HepG2 (cell line): ENCODE data around the gene CD99L2. TPM values are rescaled to one million over a fixed set of nuclear protein-coding genes. Genes with fewer than 3 reads are reported as not detected.

Source experiments
- ATAC-seq: fragments of 200-7000 bp; cut with Tn5 transposase; 3 replicates; pipeline ENCODE4 v1.9.1; 2020; ENCODE audit warnings: mild to moderate bottlenecking, moderate library complexity
- BruUV-seq: library from RNA; stranded (reverse); fragments of 400-500 nt; replicated peaks from 2 replicates; lab custom pipeline; 2021; lab: Mats Ljungman, UMichigan
- CTCF ChIA-PET: fragments of 300-600 bp; formaldehyde crosslinking; extraction: SDS; loops from one replicate; lab custom pipeline; 2021; ENCODE audit warnings: low total read pairs, inconsistent platforms, low intra/inter-chr PET ratio; lab: Yijun Ruan, JAX
- POLR2A ChIA-PET: fragments of 350-600 bp; sonication (Branson Sonifier 250); formaldehyde crosslinking; loops from one replicate; lab custom pipeline; 2020; ENCODE audit warnings: antibody characterized with exemption, inconsistent platforms; lab: Yijun Ruan, JAX
- DNase-seq: peaks from one replicate; pipeline ENCODE4 v3.0.0-alpha.2; 2015; ENCODE audit warnings: low spot score
- FAIRE-seq: peaks from 3 replicates; lab custom pipeline; 2011; peaks lifted over from hg19 to GRCh38; lab: Jason Lieb, UNC
- H2AFZ ChIP-seq: one replicate; pipeline ENCODE4 v1.6.1; 2011; ENCODE audit warnings: low read length, inconsistent platforms
- H3K27ac ChIP-seq: fragments of 300-600 bp; 3 replicates; pipeline ENCODE4 v1.8.0; 2011; ENCODE audit warnings: mixed run types, mild to moderate bottlenecking, mixed read lengths, low read length, inconsistent platforms; ENCODE audit not compliant: insufficient read depth; ENCODE audit errors: extremely low read length
- H3K27me3 ChIP-seq, 2 experiments: fragments of 200-600 bp in 1 of 2; 2 replicates in 1 of 2; 3 replicates in 1 of 2; pipeline versions ENCODE4 v1.6.0 to v1.8.0; 2011; ENCODE audit warnings: low read length in 2 of 2, mild to moderate bottlenecking in 2 of 2, moderate library complexity in 2 of 2, inconsistent platforms in 1 of 2; ENCODE audit not compliant: insufficient read depth in 2 of 2, control insufficient read depth in 1 of 2
- H3K36me3 ChIP-seq, 2 experiments: fragments of 200-600 bp in 1 of 2; replicated peaks in 1 of 2; 2 replicates in 1 of 2; 3 replicates in 1 of 2; pipeline versions ENCODE4 v1.5.1 to v1.8.0; 2011; ENCODE audit warnings: low read length in 2 of 2, inconsistent platforms in 1 of 2; ENCODE audit not compliant: insufficient read depth in 2 of 2, control insufficient read depth in 1 of 2
- H3K4me1 ChIP-seq: 2 replicates; pipeline ENCODE4 v1.5.1; 2012; ENCODE audit warnings: low read length, inconsistent platforms; ENCODE audit not compliant: insufficient read depth
- H3K4me2 ChIP-seq: 2 replicates; pipeline ENCODE4 v1.6.0; 2011; ENCODE audit warnings: low read depth, low read length, inconsistent platforms
- H3K4me3 ChIP-seq, 3 experiments: fragments of 200-600 bp in 1 of 3; sonication (generic), shearing (Covaris generic) in 1 of 3; replicated peaks in 1 of 3; 2 replicates each; pipeline ENCODE4 v1.5.1; 2011 to 2016; ENCODE audit warnings: low read length in 3 of 3, inconsistent platforms in 2 of 3, low read depth in 2 of 3, mild to moderate bottlenecking in 2 of 3, control low read depth in 1 of 3, mixed read lengths in 1 of 3; ENCODE audit not compliant: insufficient read depth in 1 of 3
- H3K79me2 ChIP-seq: one replicate; pipeline ENCODE4 v1.6.1; 2011; ENCODE audit warnings: low read length, inconsistent platforms; ENCODE audit not compliant: insufficient read depth
- H3K9ac ChIP-seq: 2 replicates; pipeline ENCODE4 v1.6.0; 2011; ENCODE audit warnings: mild to moderate bottlenecking, low read depth, low read length, inconsistent platforms; ENCODE audit not compliant: insufficient read depth
- H3K9me3 ChIP-seq: 2 replicates; pipeline ENCODE4 v1.5.1; 2012; ENCODE audit warnings: mild to moderate bottlenecking, low read length
- H4K20me1 ChIP-seq: 2 replicates; pipeline ENCODE4 v1.6.0; 2011; ENCODE audit warnings: inconsistent platforms, mild to moderate bottlenecking, low read length, moderate library complexity; ENCODE audit not compliant: insufficient read depth
- ASH2L ChIP-seq: fragments of 300-600, 200-600 bp; sonication (generic); IDR thresholded peaks from 2 replicates; pipeline ENCODE4 v1.7.0; 2017; ENCODE audit warnings: low read depth, mild to moderate bottlenecking, moderate library complexity, mixed read lengths, low read length; ENCODE audit not compliant: insufficient read length
- PCBP2 ChIP-seq: fragments of 200-400 bp; formaldehyde crosslinking; optimal IDR thresholded peaks from 2 replicates; pipeline ENCODE3; 2018; ENCODE audit warnings: low read length, low read depth; ENCODE audit not compliant: poor library complexity, severe bottlenecking
- TCF12 ChIP-seq, 2 experiments: fragments of 450-650 bp in 1 of 2; sonication (generic) in 1 of 2; formaldehyde crosslinking in 1 of 2; IDR thresholded peaks; 2 replicates each; pipeline versions ENCODE4 v1.6.1 to v1.8.0; 2017 to 2022; ENCODE audit warnings: antibody characterized with exemption in 1 of 2, mild to moderate bottlenecking in 1 of 2, missing genetic modification reagents in 1 of 2, moderate library complexity in 1 of 2
- ZFP82 ChIP-seq: sonication (generic); formaldehyde crosslinking; IDR thresholded peaks from 2 replicates; pipeline ENCODE4 v1.5.1; 2020; ENCODE audit warnings: mild to moderate bottlenecking, missing genetic modification reagents, borderline replicate concordance
- ZNF567 ChIP-seq: sonication (generic); formaldehyde crosslinking; IDR thresholded peaks from 2 replicates; pipeline ENCODE4 v1.8.1; 2023; ENCODE audit warnings: mild to moderate bottlenecking, missing genetic modification reagents, borderline replicate concordance
- ZNF589 ChIP-seq: sonication (generic); formaldehyde crosslinking; conservative IDR thresholded peaks from 2 replicates; pipeline ENCODE4 v1.8.0; 2022; ENCODE audit warnings: mild to moderate bottlenecking, moderate library complexity, missing genetic modification reagents
- WGBS: methylation state at CpG from one replicate; pipeline ENCODE4 v1.1.6; 2017; ENCODE audit warnings: low lambda C conversion rate; 5-methylcytosine and 5-hydroxymethylcytosine counted together
- in situ Hi-C: cut with HindIII; loops from 2 replicates; pipeline ENCODE4 v1.10.0; 2017; ENCODE audit warnings: low pct_unique_long_range_greater_than_20kb; ENCODE audit not compliant: extremely low pct_ligation_motif_present
- intact Hi-C: fragments of 100-400 bp; cut with micrococcal nuclease; formaldehyde crosslinking; loops from one replicate; pipeline ENCODE4 v1.10.0; 2022; ENCODE audit not compliant: unreplicated experiment
- polyA plus RNA-seq, 8 experiments: library from polyadenylated mRNA; depleted of rRNA in 3 of 8; stranded (reverse) in 7 of 8; unstranded in 1 of 8; fragments of >200 nt; fragmentation: Illumina TruSeq in 4 of 8; extraction: Trizol in 4 of 8; gene quantifications; 2 replicates each; pipeline versions ENCODE4 v1.2.1 to v1.2.3, GENCODE V29; 2011 to 2016; ENCODE audit warnings: low read depth in 4 of 8, missing spikeins in 1 of 8, mixed read lengths in 1 of 8; ENCODE audit not compliant: insufficient read depth in 1 of 8
- total RNA-seq, 5 experiments: library from RNA; depleted of rRNA; stranded (reverse); fragments of >200 nt; fragmentation: Illumina TruSeq; extraction: Trizol; gene quantifications; 2 replicates each; pipeline ENCODE4 v1.2.3, GENCODE V29; 2016; ENCODE audit warnings: low read depth in 1 of 5

The CD99L2 gene
- total and polyA plus RNA-seq, 2 of the 13 experiments (the other 11 are each of a cell fraction or from before 2014, with no cell fraction given) = 6.9 to 7.6 TPM

DNA sequence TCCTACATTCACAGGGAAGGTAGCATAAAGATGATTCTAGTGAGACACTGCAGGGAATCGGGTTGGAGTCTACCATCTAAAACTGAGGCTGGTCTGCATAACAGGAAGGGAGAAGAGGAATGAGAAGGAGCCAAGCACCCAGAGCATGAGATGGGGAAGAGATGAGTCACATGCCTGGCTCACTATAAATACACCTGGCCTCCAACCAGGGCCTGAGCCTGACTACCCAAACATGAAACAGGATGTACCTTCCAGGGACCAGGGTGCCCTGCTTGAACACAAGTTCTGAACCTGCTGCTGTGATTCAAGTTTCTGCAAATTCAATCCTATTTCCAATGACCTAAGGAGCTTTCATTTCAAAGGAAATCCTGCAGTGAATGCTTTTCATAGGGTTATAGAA lies 24.9 kb downstream of the CD99L2 start:
- no peak for FAIRE-seq
- intact Hi-C loops = no loop called here
- ChIA-PET CTCF (no interaction called here), POLR2A (no interaction called here)
- no peaks in the 10 kb centered on the region for H3K79me2 ChIP-seq
- WGBS = 93% methylated on average over 1 of the region's 1 CpG
- no peak for ATAC-seq
- H3K9ac ChIP-seq = no peak overlapping the region
- in situ Hi-C loops = no loop called here
- no peaks in the 10 kb centered on the region for H3K9me3 ChIP-seq
- no peaks in the 10 kb centered on the region for H4K20me1 ChIP-seq
- no peak overlapping the region for H3K27ac ChIP-seq
- H3K36me3 ChIP-seq = no peaks in the 10 kb centered on the region
- no peak overlapping the region for H3K4me3 ChIP-seq
- H3K27me3 ChIP-seq = no peaks in the 10 kb centered on the region
- TF ChIP-seq TCF12 (IDR thresholded peaks at IDR 0.05) (no peak), TCF12 (CRISPR knock-in tag; IDR thresholded peaks at IDR 0.05) (no peak)
- H2AFZ ChIP-seq = no peak overlapping the region
- no peak overlapping the region for H3K4me2 ChIP-seq
- no TSS peak for BruUV-seq
- no peak for DNase-seq
- no peaks in the 10 kb centered on the region for H3K4me1 ChIP-seq

DNA sequence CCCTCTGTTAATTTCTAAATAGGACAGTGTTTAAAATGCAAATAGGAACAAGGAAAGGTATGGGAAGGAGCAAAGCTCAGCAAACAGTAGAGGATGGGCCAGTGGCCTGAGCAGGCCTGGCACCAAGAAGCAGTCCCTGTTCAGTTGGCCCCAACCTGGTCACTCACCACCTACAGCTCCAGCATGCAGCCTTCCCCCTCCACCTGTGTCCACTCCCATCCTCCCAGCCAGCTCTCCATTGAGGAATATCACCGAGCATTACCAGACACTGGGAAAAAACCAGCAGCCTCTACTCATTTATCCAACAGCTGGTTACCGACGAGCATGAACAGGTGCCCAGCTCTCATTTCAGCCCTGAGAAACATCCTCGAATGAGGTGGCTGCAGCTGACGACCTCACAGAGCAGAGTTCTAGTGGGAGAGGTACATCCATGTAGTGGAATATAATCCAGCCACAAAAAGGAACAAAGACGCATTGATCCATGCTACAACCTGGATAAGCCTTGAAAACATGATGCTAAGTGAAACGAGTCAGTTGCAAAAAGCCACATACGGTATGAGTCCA lies 25.6 kb downstream of the CD99L2 start:
- 69% methylated on average over 4 of the region's 8 CpGs for WGBS
- no peak for FAIRE-seq
- POLR2A ChIA-PET = no interaction called here

More for the DNA sequence above, 25.6 kb downstream of the CD99L2 start:
- no peak for ATAC-seq
- Histone ChIP-seq H3K4me2 (no peak overlapping the region), H3K9me3 (no peaks in the 10 kb centered on the region), H3K9ac (no peak overlapping the region), H3K4me3 (no peak overlapping the region), H3K79me2 (no peaks in the 10 kb centered on the region), H2AFZ (no peak overlapping the region)
- intact Hi-C loops (no loop called here), in situ Hi-C loops (no loop called here)
- no peak for DNase-seq
- no peak for TF ChIP-seq ZNF589 (CRISPR knock-in tag)
- no peak for TF ChIP-seq PCBP2
- no peak for TF ChIP-seq ZNF567 (CRISPR knock-in tag)
- TF ChIP-seq ASH2L = no peak
- no peak for TF ChIP-seq ZFP82 (CRISPR knock-in tag)
- TF ChIP-seq, all 625 proteins: peak for 0
- Histone ChIP-seq H4K20me1 (no peaks in the 10 kb centered on the region), H3K4me1 (no peaks in the 10 kb centered on the region), H3K36me3 (no peaks in the 10 kb centered on the region), H3K27ac (no peak overlapping the region), H3K27me3 (no peaks in the 10 kb centered on the region)
- CTCF ChIA-PET = no interaction called here
- no TSS peak for BruUV-seq
